Stimulated activated CD8-positive, alpha-beta memory T cell treated with anti-CD3 and anti-CD28 coated beads, Interleukin-12 subunit alpha, Interleukin-12 subunit beta, amount 100 ng/mL, for 1 hour (primary cell): ENCODE results near the gene CELA2A.

Experiments used
- DNase-seq: peaks from one replicate; pipeline ENCODE4 v3.0.0-alpha.2; 2020; ENCODE audit warnings: low read depth

The CELA2A gene

GRCh38 chr1:15456313-15456954 lies at the start of gene CELA2A:
Gene CELA2A (plus strand): TSS chr1:15456732. CDS start chr1:15456754, 22 bp downstream.
- DNase-seq: no peak

DNA sequence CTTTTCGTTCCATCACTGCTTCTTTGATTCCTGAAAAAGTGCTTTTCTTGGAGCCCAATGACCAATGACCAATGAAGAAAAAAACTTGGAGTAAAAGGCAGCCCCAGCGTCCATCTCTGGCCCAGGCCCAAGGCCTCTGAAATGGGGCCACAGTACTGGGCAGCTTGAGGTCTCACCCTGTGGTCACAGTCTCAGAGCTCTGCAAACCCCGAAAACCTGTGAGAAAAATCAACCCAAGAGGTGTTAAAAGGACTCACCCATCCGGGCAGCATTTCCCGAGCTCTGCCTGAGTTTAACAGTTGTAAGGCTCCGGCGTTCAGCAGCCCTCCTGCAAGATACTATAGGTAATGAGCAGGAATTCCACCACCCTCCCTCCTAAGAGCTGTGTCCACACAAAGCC lies 49.0 kb upstream of the CELA2A start:
- no peak for DNase-seq

GRCh38 chr1:15408890-15409387 lies 47.6 kb upstream of the CELA2A start:
- no peak for DNase-seq

DNA sequence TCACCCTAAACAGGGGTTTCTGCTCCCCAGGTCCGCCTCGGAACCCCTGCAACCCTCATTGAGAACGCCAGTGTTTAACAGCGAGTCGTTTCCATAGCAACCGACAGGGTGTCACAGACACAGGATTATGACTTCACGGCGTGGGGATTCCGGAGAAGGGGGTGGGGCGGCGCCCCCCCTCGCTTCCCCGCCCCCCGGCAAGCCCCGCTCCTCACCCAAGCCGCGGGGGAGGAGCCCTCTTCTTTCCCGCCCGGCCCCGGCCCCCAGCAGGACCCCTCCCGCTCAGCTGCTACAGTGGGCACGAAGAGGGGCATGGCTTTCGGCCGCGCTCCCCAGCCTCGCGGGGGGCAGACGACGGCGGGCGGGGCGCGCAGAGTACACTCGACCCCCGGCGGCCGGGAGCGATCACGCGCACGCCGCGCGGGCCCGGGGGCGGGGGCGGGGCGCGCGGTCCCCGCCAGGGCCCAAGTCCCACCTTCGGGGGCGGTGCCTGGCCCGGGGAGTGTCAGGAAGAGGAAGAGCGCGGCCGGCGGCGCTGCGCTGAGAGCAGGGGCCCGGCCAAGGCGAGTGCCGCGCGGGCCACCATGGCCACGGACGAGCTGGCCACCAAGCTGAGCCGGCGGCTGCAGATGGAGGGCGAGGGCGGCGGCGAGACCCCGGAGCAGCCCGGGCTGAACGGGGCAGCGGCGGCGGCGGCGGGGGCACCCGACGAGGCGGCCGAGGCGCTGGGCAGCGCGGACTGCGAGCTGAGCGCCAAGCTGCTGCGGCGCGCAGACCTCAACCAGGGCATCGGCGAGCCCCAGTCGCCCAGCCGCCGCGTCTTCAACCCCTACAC lies 46.9 kb upstream of the CELA2A start, which contains the start of gene EFHD2:
EFHD2 (plus strand) TSS at position 501 of the 835 bp plus-strand sequence; CDS start at position 585, 84 bp downstream.
- DNase-seq: peak; percentile 72

DNA sequence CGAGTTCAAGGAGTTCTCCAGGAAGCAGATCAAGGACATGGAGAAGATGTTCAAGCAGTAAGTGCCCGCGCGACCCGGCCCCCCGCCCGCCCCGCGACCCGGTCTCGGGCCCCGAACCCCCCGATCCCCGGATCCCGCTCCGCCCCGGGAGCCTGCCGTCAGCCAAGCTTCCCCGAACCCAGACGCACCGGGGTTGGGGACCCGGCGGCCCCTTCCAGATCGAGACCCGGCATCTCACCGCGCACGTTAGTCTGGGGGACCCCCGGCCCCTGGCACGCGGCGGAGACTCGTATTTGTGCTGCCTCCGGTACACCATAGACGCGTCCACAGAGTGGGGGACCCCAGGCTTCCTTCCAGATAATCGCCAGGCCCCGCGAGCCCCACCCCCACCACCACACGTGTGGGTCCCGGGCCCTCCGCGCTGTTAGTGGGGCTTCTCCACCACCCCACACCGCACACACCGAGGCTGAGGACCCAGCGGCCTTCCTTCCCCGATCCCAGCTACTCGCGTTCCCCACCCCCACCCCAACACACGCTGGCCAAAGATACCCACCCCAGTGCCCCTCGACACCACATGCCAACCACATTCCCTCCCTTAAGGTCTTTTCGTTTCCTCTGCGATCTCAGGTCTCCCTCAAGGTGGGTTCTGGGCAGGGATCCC lies 46.2 kb upstream of the CELA2A start:
- DNase-seq: no peak

DNA sequence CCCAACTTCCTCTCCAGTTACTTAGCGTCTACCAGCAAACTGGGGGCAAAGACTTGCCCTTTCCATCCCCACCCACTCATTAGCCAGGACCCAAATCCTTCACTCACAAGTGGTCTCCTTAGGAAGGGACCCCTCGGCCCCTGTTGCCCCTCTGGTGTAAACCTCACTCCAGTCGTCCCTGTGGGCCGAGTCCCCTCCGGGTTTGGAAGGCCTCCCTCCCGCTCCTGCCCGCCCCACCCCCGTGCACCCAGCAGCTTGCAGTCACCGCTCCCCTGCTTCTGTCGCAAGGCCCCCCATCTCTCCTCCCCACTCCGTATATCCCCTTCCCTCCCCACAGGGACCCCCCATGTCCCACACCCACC lies 45.7 kb upstream of the CELA2A start:
- no peak for DNase-seq

DNA sequence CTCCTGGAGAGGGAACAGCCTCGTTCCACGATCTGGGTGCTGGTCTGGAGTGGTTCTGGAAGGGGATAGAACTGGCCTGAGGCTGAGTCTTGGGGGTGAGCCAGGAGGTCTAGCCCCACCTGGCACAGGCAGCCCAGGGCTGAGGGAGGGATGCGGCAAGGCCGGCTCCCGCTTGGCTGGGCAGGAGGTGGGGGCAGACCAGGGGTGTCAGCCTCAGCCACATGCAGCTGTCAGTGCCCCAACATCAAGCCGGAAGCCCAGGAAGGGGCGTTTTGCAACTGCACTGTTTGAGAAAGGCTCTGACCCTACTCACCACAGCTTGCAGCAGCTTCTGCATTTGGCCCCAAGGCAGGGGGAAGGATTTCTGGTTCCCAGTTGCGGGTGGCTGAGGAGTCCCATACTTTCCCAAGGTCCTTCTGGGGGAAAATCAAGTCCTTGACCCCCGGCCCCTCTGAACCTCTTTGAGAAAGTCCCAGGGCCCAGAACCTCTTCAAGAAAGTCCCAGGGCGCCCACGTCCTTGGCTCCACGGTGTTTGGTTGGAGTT lies 44.9 kb upstream of the CELA2A start:
- DNase-seq: no peak

GRCh38 chr1:15412175-15412800 lies 44.2 kb upstream of the CELA2A start:
- no peak for DNase-seq

DNA sequence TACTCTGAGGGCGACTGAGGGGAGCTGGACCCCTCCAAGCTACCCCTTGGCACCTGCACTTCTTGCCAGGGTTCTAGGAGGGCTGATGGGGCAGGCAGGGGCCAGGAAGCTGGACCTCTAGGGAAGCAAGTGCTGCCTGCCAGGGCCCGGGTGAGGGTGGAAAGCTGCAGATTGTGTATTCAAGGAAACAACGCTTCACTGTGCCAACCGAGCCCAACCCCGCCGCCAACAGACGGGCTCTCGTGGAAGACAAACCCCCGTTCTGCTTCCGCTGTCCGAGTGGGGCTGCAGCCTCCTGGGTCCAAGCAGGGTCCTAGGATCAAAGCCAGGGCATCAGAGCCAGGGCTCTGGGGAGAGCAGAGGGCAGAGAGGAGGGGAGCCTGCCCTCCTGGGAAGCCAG lies 43.7 kb upstream of the CELA2A start:
- DNase-seq: no peak

GRCh38 chr1:15413563-15414444 lies 42.7 kb upstream of the CELA2A start:
- no peak for DNase-seq

GRCh38 chr1:15414445-15414983 lies 42.0 kb upstream of the CELA2A start:
- DNase-seq: no peak

DNA sequence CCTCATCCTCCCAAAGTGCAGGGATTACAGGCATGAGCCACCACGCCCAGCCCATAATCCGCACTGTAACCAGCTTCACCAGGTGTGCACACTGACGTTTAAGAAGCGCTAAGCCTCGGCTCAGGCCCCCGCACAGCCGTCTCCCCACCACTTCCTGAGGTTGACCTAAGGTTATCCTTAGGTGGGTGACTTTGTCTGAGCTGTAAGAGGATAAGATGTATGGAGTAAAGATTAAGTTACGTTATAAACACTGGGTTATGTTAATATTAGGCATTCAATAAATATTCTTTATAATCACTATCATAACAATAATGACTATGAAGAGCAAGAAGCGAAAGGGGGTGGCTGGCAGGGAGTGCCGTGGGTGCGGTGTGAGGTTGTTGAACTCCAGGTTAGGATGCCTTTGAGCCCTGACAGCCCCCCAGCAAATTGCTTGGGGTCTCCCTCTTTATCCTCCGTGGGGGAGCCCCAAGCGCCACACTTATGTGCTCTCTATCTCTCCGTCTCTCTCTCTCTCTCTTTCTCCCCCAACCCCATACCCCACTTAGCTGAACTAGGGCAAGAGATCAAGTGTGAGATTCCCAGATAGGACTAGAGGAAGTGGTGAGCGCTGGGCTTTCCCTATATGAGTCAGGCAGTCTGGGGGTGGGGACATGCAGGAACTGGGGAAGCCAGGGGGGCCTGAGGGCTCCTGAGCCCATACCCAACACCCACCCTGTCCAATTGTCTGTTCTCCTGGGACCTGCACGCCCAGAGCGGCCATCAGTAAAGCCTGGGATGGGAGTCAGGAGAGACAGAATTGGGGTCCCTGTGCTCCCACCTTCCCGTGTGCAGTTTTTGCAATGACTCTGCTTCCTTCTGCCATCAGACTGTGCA lies 39.2 kb upstream of the CELA2A start:
- DNase-seq: peak; percentile 44

- DNase-seq: no peak
These were observed 37.6 kb upstream of the CELA2A start for GRCh38 chr1:15418806-15419515.

DNA sequence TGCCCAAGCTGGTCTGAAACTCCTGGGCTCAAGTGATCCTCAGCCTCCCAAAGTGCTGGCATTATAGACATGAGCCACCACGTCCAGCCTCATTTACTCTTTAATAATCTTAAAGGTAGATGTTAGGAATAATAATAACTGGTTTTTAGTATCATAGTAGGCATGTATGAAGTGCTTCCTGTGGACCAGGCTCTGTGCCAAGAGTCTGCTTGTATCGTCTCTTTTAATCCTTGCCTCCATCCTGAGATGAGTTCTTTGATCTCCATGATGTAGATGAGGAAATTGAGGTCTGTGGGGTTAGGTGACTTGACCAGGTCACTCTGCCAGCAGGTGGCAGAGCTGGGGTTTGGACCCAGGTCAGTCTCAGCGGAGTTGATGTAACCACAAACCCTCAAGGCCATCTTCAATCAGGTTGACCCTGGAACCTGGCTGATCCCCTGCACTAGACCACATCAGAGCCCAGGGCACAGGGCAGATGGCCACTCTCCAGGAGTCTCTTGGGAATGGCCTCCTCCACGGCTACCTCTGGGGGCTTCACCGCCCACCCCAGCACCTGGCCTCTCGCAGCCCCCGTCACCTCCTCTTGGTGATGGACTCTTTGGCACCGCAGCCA lies 35.6 kb upstream of the CELA2A start:
- no peak for DNase-seq

DNA sequence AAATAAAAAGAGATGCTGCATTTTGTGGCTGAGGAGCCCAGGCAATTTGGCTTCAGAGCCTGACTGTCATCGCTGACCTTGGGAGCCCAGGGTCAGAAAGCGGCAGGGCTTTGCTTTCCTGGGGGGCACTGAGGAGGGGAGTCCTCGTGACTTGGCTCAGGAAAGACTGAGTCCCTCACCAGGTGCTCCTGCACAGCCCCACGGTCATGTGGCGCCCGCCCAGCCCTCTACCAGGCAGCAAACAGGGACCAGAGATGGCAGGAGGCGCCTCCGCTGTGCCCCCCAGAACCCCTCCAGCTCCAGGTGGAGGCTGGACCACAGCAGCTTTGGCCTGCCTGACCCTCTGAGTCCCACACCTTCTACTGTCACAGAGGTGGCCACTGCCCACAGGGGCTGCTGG lies 33.7 kb upstream of the CELA2A start:
- DNase-seq: no peak

DNA sequence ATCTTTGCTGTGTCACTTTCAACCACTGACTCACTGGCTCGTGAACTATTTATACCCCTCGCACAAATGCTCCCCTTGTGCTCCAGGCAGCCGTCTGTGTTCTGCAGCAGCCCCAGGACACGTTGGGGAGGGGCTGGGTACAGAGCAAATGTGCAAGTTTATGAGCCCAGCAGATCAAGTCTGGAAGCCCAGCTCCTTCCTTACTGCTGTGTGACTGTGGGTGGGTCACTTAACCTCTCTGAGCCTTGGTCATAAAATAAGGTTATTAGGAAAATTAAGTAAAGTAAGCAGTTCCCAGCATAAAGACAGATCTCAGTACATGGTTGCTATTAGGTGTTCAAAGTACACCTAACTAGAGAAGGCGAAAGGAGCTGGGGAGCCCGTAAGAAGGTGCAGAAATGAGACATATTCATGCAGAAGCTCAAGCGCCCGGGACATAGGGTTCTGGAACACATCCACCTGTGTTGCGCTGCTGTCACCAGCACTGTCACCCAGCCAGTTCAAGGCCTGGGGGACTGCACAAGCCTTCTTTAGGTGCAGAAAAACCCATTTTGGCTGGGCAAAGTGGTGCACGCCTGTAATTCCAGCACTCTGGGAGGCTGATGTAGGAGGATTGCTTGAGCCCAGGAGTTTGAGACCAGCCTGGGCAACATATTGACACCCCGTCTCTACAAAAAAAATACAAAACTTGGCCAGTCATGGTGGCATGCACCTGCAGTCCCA lies 33.0 kb upstream of the CELA2A start:
- no peak for DNase-seq

DNA sequence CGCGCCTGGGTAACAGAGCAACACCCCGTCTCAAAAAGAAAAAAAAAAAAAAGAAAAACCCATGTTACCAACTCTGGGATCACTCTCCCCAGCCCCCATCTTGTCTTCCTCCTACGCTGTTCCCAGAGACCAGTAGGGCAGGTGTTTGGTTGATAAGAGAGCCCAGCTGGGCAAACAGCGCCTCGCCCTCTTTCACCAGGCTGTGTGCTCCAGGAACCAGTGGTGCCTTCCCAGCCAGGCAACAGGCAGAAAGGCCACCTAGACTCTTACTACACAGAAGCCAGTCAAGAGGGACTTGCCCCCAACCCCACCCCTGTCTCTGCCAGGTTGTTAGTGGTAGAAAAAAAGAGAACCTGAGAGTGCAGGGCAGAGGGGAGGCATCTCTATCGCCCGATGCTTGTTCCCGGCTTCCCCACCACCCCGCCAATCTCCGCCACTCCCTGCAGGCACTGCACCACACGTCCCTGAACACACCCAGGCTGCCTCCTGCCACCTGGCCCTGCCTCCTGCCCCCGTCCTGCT lies 32.3 kb upstream of the CELA2A start:
- no peak for DNase-seq

- no peak for DNase-seq
These were observed 31.6 kb upstream of the CELA2A start for GRCh38 chr1:15424981-15425380.
